ENCODE data around the gene PARP6.
A peak's percentile ranks its signal among the peaks of the same experiment; 100 is the strongest.

PARP6 gene

DNA sequence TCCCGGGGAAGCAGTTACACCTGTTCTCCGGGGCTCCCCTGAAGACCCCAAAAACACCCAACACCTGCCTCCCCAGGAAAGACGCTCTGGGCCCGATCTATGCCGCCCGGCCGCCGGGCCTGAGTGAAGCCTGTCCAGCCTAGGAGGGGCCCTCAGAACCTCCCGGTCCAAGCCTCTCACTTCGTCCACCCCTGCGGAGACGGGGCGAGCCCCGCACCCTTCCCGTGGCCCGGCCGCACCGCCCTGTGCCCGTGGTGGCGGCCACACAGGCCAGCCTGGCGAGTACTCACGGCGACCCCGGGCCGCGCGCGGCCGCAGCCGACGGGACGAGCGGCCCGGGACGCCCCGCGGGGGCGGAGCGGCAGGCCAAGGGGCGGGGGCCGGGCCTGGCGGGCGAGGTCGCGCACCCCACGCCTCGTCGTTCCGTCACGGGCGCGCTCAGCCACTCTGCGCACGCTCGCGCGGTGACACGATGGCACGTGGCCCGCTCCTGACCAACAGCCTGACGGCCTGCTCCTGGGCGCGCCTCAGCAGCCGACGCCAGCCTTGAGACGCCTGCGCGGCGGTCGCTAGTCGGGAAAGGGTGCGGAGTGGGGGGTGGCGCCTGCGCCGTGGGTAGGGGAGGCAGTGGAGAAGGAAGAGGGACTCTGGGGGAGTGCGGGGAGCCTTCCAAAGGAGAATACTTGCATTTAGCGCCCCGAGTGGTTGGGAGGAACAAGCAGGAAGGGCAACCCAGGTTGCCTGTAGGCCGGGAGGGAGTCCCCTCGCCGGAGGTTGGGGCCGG is at the start of gene PARP6:
TSS of gene PARP6 (minus strand) at position 342 of the 784 bp plus-strand sequence. CDS start 5,077 bp downstream, outside the sequence.
- peak; percentile 99 for DNase-seq (ENCODE audit: low read depth)

- peak; percentile 81 for DNase-seq (ENCODE audit: low read depth)
Measured at GRCh38 chr15:72319985-72320671, 47.8 kb upstream of the PARP6 start, which contains the start of gene CELF6. Gene CELF6, minus strand, starts transcription at chr15:72320157. Its CDS starts 283 bp downstream, at chr15:72319874.

DNA sequence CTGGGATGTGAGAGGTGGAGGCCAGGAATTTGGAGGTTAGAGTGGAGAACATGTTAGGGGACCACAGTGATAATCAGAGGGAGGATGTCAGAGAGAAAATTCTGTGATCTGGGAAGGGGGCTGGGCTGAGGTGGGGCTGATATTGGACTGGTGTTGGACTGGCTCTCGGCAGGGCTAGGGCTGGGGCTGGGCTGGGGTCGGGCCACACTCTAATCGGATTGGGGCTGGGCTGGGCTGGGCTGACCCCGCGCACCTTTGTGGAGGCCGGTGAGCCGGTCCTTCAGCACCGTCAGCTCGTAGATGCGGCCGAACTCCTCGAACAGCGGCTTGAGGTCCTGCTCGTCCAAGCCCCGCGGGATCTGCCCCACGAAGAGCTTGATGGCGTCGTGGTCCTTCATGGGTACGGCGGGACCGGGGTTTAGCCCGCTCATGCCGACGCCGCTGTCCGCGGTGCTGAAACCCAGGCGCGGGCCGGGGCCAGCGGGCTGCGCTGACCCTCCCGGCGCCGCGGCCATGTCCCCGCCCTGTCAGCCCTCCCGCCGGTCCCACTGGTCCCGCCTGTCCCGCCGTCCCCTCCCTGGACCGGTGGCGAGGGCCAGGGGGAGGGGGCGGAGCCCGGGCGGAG is 47.1 kb upstream of the PARP6 start:
- peak; percentile 25 for DNase-seq (ENCODE audit: low read depth)

- DNase-seq (ENCODE audit: low read depth), result no peak
Measured at GRCh38 chr15:72318408-72318942, 46.1 kb upstream of the PARP6 start.

GRCh38 chr15:72315706-72316370 is 43.5 kb upstream of the PARP6 start:
- DNase-seq (ENCODE audit: low read depth), result no peak

DNA sequence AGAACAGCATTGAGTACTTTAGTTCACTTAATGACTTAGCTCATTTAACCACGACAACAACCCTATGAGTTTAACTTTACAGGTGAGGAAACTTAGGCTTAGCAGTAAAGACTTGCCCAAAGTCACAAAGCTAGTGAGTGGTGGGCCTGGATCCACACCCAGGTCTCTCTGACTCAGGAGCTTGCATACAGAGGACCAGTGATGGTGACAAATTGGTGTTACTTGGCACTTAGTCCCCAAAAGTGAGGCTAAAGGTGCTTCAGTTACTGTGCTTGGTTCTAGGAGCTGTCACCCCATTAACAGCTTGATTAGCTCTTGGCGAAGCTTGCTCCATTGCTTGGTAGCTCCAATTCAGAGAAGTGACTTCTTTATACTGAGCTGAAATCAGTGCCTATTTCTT is 41.5 kb upstream of the PARP6 start:
- DNase-seq (ENCODE audit: low read depth), result no peak

DNA sequence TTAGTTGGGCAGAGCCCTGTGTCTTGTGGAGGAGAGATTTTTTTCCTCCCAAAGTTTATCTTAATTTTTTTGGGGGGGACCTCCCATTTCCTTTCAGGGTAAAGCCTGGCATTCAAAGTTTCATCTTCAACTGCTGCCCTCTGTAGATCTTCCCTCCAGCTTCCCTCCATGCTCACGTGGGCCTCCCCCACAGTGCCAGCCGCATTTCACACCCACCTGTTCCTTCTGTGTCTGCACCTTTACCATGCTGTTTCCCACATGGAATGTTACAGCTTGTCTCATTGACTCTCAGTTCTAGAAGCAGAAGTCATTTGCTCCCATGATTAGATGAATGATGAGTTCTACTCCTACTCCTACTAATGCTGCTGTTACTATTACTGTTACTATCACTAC is 41.1 kb upstream of the PARP6 start:
- no peak for DNase-seq (ENCODE audit: low read depth)

DNA sequence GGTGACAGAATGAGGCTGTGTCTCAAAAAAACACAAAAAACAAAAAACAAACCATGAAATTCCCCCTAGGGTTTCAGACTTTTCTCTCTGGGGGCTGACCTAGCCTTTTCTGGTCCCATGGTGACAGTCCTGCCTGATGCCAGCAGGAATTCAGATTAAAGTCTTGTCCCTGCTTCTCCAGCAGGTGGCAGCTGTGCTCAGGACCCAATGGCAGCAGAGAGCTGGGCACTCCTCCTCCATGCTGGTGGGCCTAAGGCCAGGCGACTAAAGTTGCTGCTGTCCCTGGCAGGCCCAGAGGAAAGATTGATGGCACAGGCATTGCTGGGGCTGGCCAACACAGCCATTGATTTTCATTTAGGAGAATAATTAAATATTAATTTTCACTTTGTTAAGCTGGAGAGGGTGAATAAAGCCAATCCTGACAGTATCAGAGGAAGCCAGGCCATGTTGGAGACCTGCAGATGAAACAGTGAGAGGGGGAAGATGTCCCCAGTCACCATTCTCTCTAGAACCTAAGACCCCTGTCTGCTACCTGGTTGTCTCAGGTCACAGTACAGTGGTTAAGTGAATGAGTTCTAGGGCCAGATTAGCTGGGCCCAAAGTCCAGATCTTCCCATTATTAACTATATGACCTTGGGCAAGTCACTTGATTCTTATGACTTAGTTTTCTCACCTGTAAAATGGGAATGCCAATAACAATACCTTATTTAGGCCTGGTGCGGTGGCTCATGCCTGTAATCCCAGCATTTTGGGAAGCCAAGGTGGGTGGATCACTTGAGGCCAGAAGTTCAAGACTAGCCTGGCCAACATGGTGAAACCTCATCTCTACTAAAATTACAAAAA is 40.5 kb upstream of the PARP6 start:
- peak; percentile 26 for DNase-seq (ENCODE audit: low read depth)

DNA sequence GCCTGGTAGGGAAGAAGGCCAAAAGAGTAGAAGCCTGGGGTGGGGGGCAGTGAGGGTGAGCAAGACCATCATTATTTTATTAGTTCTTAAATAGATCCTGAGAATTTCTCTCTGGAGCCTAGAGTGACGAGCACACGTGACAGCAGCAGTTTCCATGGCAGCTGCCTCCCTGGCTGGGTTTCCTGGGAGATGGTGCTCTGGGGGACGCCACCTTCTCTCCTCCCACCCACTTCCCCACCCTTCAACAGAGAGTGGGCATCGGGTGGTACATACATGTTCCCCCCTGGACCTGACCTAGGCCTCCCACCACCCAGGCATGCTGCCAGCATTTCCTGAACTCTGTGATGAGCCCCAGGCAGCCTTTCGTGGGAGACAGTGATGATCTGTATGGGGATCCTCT is 34.7 kb upstream of the PARP6 start:
- no peak for DNase-seq (ENCODE audit: low read depth)

GRCh38 chr15:72306211-72306785 is 33.9 kb upstream of the PARP6 start:
- peak; percentile 22 for DNase-seq (ENCODE audit: low read depth)

DNA sequence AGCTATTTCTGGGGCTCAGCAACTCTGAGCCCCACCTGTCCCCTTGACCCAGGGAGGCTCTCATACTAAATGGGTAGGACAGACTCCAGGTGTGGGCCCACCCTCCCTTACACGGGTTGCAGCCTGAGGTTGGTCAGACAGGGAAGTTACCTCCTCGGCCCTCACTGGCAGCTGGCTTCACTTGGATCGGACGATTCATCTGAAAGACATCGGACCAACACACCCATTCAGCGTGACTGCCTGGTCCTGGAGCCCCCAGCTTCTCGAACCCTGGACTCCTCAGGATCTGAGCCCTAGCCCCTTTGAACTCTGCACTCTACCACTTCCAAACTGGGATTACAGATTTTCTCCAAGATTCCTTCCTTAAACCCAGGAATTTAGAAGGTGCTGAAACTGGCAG is 32.2 kb upstream of the PARP6 start:
- no peak for DNase-seq (ENCODE audit: low read depth)

DNA sequence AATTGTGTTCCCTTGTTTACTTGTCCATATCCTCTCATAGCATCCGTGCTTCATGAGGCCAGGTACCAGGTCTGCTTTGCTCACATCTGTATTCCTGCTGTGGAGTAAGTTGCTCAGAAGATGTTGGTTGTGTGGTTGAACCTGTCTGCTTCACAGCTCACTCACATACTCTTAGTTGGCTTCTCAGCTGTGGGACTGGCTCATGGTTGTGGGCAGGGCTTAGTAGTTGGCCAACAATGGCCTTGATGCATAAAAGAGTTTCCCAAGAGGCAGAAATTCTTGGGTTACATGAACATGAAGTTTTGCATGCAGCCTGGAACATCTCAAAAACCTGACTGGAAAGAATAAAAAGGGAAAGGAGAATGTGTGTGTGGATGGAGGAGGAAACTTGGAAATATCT is 30.6 kb upstream of the PARP6 start:
- no peak for DNase-seq (ENCODE audit: low read depth)

DNA sequence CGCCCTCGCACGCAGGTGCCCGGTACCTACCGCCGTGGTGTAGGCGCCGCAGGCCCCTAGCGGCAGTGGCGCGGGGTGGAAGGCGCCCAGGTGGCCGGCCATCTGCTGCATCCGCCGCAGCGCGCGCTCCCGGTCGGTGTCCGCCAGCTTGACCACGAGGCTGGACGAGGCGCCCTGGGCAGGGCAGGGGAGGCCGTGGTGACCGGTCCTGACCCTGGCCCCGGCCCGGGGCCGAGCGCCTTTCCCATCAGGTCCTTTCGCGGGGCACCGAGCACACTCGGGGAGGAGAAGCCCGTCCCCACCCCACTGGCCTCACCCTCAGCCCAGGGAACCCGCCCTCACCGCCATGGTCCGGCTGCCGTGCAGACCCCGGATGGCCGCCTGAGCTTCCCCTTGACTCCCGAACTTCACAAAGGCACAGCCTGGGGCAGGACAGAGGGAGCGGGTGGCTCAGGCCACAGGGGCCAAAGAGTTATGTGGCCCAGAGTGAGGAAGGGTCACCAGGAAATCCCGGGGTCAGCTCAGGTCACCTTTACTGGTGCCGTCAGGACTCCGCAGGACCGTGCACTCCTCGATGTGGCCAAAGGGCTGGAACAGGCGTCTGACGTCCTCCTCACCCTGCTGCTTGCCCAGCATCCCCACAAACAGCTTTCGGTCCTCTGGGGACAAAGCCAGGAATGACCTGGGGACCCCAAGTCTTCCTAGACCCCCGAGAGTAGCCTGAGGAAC is 17.4 kb upstream of the PARP6 start:
- no peak for DNase-seq (ENCODE audit: low read depth)

DNA sequence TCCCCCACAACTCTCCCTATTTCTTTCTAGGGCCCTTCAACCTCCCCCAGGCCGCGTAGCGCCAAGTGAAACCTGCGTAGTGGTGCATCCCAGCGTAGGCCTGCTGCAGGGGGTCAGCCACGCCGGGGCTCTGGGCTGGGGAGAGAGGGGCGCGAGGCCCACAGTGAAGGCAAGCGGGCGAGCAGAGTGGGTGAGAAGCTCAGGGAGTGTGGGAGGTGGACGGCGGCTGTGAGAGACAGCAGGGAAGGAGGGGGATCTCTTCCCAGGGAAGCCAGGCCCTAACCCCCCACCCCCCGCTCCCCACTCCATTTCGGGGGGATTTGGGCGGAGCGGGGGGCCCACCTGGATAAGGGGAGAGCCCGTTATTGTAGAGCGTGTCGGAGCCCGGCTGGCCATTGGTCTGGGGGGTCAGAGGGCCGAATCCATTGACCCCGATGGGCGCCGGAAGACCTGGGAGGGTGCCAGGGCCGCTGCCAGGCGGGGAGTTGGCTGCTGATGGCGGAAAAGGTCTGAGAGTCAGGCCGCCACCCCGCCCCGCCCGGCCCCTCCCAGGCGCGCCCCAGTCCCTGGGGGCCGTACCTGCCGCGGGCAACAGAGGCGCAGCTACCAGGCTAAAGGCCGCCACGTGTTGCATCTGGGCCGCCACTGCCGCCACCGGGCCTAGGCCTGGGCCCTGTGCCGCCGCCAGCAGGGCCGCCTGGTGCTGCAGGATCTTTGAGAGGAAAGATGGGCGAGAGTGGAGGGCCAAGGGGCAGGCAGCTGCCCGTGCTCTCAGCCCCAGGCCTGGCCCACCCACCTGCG is 16.6 kb upstream of the PARP6 start:
- no peak for DNase-seq (ENCODE audit: low read depth)

- no peak for DNase-seq (ENCODE audit: low read depth)
Measured at GRCh38 chr15:72285927-72286516, 13.7 kb upstream of the PARP6 start.

- no peak for DNase-seq (ENCODE audit: low read depth)
Measured at GRCh38 chr15:72285402-72285801, 13.0 kb upstream of the PARP6 start.

- no peak for DNase-seq (ENCODE audit: low read depth)
Measured at GRCh38 chr15:72284781-72285180, 12.4 kb upstream of the PARP6 start.

DNA sequence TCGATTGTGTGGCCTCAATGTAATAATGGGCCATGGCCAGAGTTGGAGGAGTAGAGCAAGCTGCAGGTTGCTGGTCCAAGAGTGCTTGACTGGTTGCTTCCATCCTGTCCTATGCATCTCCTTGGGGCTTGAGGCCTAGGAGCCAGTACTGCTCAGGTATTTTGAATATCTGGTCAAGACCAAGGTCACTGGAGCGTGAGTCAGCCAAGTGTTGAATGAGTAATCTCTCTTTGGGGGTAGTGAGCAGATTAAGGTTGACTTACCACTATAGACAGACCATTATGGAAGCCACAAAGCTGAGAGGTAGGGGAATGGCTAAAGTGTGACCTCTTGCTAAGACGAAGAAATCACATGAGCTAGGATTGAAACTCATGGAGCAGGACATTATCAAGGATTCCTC is 9.4 kb upstream of the PARP6 start:
- DNase-seq (ENCODE audit: low read depth), result no peak

DNA sequence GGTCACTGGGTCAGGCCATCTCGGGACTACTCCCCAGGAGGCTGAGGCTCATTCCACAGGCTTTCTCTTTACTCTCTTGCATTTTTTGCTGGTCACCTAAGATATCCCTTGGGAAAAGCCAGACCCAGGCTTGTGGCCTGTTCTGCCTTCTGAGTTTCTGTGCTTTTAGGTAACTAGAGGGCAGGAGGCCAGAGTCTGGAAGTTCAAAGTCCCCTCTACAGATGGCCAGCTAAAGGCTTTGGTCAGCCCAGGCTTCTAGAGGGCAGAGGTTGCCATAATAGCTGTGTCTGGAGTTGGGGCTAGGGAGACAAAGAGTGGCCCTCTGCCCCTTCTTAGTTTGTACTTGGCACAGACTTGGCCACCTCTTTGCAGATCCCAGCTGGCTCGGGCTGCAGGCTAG is 8.4 kb upstream of the PARP6 start:
- no peak for DNase-seq (ENCODE audit: low read depth)

All from T-helper 22 cell (primary cell).